ENCODE results near the gene ADAM22.

ADAM22 gene

DNA sequence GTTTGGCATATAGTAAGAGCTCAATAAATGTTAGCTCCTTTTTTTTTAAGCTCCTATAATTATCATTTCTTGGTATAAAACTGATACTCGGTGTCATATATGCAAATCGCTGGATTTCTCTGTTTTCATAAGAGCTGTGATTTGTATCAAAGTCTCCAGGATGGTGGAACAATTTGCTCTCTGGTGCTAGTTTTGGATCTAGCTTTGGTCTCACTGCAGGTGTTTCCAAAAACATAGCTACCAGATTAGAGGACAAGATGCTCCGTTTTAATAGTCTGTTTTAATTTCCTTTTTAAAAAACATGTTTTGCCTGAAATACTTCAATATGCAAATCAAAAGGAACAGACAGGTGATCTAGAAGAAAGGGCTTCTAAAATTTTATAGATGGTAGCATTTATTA lies 25.3 kb downstream of the ADAM22 start:
- DNase-seq = no peak

DNA sequence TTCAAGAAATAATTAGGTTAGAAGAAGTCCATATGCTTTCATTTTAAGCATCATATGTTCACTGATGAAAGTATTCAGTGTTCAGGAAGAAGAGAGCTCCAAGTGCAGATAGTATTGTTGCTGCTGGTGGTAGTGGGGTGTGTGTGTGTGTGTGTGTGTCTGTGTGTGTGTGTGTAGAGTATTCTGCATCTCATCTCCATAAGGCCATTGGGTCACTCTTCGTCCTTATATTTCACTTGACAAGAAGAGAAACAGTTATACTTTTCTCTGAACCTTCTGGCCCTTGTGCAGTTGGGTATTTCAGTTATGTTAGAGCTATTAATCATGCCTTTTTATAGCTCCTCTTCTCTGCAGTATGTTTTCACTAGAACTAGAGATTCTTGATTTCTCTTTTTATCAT lies 26.2 kb downstream of the ADAM22 start:
- no peak for DNase-seq

DNA sequence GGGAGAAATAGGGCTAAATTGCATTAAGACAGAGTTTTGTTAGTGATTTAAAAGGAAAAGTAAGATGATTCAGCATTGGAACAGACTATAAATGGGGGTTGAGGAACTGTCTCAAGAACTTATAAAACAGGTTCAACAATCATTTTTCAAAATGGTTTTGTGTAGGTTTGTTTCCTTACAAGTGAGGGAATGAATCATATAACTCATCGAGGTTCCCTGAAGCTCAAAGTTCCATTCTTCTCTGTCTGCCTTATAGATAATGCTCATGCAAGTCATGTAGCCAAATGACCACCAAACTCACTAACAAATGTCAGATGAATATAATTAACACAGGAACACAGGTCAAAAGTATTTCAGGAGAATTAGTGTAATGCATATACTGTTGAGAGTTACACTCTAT lies 27.7 kb downstream of the ADAM22 start:
- no peak for DNase-seq

DNA sequence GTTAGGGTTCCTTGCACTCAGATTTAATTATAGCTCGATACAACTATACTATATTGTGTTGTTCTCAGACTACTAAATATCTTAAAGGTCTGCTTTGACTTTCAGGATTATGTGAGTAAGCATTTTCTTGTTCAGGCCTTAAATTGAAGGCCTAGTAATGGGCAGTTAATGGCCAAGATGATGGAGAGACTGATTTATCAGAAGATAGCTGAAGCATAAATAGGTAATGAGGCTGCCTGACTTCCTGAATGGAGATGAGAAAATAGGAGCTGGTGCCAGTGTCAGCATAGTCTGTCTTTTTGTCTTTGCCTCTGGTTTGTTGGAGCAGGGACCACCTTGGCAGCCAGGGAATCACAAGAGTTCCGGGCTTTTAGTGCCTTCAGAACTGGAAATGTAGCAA lies 32.2 kb downstream of the ADAM22 start:
- DNase-seq = no peak

- no peak for DNase-seq
Measured at GRCh38 chr7:87968021-87968420, 34.0 kb downstream of the ADAM22 start.

DNA sequence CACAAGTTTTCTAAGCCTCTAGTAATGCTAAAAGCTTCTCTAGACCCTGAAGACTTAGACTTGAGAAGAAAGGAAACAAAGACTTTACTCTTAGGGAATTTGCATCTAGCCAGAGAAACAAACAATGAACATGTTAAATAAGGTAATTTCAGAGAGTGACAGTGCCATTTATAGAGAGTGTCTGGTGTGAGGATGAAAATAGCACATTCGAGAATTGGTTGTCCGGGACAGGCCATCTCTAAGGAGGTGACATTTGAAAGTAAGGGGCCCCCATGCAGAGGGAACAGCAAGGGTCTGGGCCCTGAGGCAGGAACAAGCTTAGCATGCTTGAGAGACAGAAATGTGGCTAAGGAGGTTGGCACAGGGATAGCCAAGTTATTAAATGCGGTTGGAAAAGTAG lies 48.1 kb downstream of the ADAM22 start:
- DNase-seq = no peak

GRCh38 chr7:87984088-87984487 lies 50.0 kb downstream of the ADAM22 start:
- no peak for DNase-seq

DNA sequence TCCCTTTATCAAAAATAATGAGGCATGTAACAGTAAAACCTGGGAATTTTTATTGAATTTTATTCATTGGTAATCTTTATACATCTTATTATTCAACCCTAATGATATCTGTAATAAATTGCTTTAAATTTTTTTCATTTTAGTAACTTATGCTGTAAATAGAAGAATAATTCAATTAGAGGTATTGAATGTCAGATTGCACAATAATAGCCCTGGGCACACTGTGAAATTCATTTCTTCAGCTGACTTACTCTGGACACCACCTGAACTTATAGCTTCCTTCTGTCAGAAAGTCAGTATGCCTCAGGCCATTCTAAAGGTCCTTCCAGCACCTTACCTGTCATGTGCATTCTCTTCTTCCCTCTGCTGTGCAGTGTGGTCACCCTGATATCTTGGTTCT lies 59.2 kb downstream of the ADAM22 start:
- no peak for DNase-seq

DNA sequence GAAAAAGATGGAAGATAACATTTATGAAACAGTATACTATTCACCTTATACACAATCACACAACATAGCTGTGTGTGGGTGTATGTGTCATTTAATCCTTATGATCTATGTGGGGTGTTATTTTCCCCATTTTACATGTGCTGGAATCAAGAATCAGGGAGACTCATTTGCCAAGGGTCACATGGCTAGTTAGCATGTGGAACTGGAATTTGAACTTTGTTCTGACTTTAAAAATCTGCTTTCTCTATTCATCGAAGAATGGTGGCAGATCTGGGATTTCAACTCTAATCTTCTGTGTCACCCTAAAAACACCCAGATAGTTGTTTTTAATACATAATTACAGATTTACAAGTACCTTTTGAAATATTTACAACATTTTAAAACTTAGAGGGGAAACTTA lies 65.2 kb downstream of the ADAM22 start:
- DNase-seq = no peak

DNA sequence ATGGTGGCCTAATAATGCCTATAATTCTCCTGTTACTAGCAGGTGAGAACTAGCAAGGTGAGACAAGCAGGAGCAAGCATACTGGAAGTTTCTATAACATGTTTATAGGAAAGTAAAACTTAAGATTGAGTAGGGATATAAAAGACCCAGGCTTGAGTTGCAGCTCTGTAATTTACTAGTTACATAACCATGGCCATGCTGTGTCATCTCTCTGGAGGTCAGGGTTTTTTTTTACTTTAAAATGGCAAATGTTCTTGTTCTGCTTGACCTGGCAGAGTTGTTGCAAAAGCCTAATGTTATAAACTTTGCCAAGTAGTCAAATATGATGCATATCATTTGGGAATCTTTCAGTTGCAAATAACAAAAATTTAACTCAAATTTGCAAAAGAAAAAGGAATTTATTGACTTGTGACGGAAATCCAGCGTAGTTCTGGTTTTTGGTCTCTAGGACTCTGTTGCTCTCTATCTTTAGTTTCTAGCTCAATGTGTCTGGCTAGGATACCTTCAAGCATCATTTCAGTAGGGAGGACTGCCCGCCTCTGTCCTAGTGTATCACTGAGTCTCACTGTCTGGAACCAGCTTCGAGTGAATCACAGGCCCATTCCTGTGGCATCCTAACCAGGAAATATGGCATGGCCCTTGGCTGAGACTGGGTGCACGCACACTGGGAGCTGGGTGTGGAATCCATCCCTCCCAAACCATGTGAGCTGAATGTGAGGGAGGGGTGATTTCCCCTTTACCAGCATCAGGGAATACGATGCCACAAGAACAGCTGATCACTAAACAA lies 67.9 kb downstream of the ADAM22 start:
- no peak for DNase-seq

DNA sequence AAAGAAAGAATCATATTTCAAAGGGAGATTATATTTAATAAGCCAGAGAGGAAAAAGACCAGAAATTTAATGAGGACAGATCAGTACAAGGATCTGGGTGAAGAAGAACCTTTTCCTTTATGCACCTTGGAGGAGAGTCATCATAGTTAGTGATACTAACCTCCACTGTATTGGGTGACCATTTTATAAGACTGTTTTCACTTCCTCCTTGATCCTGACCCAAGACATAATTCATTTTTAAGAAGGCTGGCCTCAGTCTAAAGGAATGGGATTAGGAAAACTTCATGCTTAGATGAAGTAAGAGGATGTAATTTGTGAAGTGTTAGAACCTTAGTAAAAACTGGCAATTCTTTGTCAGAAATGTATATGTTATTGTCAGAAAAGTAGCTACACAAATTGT lies 68.6 kb downstream of the ADAM22 start:
- DNase-seq = no peak

DNA sequence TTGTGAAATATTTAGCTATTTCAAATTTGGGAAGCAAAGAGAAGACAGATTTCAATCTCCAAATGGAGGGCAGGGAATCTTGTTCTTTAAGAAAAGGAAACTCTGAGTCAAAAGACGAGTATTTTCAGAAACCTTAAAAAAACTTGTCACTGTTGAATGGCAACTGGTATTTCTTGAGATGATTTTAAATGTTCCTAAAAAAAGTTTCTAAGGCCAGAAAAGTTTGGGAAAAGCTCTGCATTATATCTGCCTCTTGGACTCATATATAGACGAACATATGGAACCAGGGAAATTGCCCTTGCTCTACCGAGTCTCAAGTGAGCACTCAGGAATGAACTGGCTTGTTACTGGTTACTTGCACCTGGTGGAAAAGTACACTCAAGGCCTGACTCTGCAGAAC lies 69.5 kb downstream of the ADAM22 start:
- no peak for DNase-seq

DNA sequence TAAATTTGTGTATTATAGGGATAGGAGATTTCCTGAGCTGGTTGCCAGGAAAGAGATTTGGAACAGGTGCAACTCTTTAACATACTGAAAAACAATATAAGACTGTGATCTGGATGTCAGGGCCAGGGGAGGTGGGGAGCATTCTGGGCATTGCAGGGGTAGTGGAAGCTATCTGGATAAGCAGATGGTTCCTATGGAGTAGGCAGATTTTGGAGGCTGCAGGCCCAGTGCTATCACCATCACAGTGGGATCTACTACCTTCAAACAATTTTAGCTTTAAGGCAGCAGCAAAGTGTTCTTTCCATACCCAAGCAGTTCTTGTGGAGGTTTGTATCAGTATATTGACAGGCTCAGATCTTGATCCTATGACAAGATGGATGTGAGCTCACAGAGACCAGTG lies 71.1 kb downstream of the ADAM22 start:
- DNase-seq = no peak

DNA sequence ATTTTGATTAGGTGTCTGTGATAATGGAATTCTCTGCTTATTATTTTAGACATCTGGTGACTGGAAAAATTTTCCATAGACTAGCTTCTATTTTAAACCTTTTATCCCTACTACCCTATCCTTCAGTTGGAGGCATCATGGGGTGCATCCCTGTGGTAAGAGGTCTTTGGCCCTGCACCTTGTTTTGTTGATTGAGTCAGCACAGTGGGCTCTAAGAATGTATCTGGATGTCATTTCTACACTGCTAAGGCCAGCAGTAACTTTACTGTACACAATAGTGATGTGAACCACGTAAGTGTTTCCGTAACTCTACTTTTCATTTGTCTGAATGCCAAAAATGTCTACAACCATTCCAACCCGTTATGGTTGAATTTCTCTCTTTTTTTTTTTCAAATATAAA lies 75.6 kb downstream of the ADAM22 start:
- no peak for DNase-seq

DNA sequence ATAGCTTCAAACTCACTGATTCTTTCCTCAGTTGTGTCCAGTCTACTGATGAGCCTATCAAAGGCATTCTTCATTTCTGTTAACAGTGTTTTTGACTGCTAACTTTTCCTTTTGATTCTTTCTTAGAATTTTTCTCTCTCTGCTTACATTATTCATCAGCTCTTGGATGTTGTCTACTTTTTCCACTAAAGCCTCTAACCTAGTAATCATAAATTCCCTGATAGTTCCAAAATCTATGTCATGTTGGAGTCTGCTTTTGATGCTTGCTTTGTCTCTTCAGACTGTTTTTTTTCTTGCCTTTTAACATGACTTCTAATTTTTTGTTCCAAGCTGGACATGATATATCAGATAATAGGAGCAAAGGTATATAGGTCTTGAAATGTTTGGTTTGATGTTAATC lies 78.0 kb downstream of the ADAM22 start:
- DNase-seq = no peak

GRCh38 chr7:88013981-88014380 lies 79.9 kb downstream of the ADAM22 start:
- DNase-seq = no peak

DNA sequence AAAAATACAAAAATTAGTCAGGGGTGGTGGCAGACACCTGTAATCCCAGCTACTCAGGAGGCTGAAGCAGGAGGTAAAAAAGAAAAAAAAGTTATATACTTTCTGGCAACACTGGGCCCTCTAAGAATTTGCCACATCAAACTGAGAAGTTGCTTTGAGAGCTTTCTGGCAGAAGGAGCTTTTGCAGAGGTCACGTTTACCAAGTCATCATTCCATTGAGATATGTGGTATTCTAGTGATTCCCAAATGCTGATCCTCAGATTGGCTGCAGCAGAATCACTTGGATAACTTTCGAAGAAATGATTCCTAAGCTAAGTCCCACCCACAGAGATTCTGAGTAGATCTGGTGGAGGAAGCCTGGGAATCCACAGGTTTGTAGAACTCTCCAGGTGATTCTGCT lies 80.5 kb downstream of the ADAM22 start:
- DNase-seq = no peak

- DNase-seq = no peak
Measured at GRCh38 chr7:88015309-88015708, 81.3 kb downstream of the ADAM22 start.

DNA sequence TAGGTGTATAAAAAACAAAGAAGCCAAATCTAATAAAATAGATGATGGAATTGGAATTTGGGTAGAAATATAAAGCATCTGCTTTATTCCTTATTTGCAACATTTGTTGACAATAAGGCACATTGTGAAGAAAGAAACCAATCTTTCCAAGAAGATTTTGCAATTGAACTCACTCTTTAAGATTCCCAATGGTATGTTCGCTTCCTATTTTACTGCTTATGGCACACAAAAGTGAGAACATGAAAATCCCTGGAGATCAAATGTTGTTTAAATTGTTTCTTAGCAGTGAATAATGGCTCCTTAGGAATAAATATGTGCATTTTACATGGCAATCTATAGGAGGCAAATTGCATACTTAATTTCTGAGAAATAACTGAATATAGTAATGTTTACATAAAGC lies 84.5 kb downstream of the ADAM22 start:
- DNase-seq = no peak

- no peak for DNase-seq
Measured at GRCh38 chr7:88020953-88021665, 87.1 kb downstream of the ADAM22 start.

DNA sequence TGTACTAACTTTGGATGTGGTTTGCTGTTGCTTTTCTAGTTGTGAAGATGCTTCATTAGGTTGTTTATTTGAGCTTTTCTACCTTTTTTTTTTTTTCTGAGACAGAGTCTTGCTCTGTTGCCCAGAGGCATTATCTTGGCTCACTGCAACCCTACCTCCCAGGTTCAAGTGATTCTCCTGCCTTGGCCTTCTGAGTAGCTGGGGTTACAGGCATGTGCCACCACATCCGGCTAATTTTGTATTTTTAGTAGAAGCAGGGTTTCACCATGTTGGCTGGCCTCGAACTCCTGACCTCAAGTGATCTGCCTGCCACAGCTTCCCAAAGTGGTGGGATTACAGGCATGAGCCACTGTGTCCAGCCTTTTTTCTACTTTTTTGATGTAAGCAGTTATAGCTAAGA lies 93.7 kb downstream of the ADAM22 start:
- DNase-seq = no peak

GRCh38 chr7:88034083-88034695 lies 100.1 kb downstream of the ADAM22 start:
- no peak for DNase-seq

DNA sequence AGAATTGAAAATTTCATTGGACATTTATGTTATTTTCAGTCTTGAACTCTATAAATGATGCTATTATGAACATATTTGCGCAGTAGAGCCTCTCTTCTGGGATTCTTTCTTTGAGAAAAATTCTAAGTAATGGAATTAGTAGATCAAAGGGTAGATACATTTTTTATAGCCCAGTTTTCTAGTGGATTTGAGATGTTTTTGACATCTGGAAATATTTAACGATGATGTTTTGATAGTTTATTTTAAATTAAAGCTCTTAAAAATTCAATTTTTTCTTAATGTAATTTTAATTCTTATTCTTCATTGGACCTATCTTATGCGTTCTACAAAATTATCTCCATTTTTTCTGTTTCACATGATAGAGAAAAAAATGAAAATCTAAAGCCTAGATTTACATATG lies 103.0 kb downstream of the ADAM22 start:
- DNase-seq = no peak

- DNase-seq = no peak
Measured at GRCh38 chr7:88040694-88041093, 106.6 kb downstream of the ADAM22 start.
